Coronary artery (tissue), 2 donors: ENCODE measurements around the gene STPG1.

Experiments used
- DNase-seq: peaks from one replicate; pipeline ENCODE4 v3.0.0-alpha.2; 2017; ENCODE audit warnings: low spot score
- H3K27ac ChIP-seq, 2 donors: fragments of 200-600 bp; sonication (generic); one replicate each; pipeline ENCODE4 v1.5.1; 2016 to 2019
- H3K4me3 ChIP-seq: fragments of 200-600 bp; sonication (generic); 2 replicates; pipeline ENCODE4 v1.5.1; 2016; ENCODE audit warnings: mild to moderate bottlenecking, moderate library complexity
- TF ChIP-seq, protein P1 (sequence below): fragments of 200-600 bp; sonication (generic); IDR thresholded peaks from one replicate; pipeline ENCODE4 v1.5.1; 2019; ENCODE audit warnings: antibody characterized with exemption

The STPG1 gene

GRCh38 chr1:24325587-24326449 lies 87.8 kb downstream of the STPG1 start:
- TF ChIP-seq, protein P1, sequence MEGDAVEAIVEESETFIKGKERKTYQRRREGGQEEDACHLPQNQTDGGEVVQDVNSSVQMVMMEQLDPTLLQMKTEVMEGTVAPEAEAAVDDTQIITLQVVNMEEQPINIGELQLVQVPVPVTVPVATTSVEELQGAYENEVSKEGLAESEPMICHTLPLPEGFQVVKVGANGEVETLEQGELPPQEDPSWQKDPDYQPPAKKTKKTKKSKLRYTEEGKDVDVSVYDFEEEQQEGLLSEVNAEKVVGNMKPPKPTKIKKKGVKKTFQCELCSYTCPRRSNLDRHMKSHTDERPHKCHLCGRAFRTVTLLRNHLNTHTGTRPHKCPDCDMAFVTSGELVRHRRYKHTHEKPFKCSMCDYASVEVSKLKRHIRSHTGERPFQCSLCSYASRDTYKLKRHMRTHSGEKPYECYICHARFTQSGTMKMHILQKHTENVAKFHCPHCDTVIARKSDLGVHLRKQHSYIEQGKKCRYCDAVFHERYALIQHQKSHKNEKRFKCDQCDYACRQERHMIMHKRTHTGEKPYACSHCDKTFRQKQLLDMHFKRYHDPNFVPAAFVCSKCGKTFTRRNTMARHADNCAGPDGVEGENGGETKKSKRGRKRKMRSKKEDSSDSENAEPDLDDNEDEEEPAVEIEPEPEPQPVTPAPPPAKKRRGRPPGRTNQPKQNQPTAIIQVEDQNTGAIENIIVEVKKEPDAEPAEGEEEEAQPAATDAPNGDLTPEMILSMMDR = no peak
- Histone ChIP-seq H3K4me3 (no peak overlapping the region), H3K27ac (no peak overlapping the region)
- DNase-seq = no peak

GRCh38 chr1:24324903-24325302 lies 88.7 kb downstream of the STPG1 start:
- TF ChIP-seq, protein P1 = no peak
- no peak overlapping the region for H3K4me3 ChIP-seq

DNA sequence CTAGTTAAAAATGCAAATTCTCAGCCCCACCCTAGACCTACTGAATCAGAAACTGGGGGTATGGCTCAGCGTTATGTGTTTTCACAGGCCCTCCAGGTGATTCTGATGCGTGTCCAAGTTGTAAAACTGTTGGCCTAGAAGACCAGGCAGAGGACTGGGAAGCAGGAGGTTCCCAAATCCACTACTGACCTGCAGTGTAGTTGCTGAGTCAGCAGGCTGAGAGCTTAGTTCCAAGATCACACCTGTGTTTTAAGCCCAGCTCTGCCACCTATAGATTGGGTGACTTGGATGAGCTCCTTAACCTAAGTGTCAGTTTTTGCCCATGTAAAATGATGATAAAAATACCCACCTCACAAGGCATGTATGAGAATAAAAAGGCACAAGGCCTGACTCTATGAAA lies 90.3 kb downstream of the STPG1 start:
- Histone ChIP-seq H3K4me3 (no peak overlapping the region), H3K27ac (no peak overlapping the region)
- TF ChIP-seq, protein P1 = no peak

More at GRCh38 chr1:24324903-24325302, 88.7 kb downstream of the STPG1 start:
- DNase-seq = no peak
- H3K27ac ChIP-seq = no peak overlapping the region

DNA sequence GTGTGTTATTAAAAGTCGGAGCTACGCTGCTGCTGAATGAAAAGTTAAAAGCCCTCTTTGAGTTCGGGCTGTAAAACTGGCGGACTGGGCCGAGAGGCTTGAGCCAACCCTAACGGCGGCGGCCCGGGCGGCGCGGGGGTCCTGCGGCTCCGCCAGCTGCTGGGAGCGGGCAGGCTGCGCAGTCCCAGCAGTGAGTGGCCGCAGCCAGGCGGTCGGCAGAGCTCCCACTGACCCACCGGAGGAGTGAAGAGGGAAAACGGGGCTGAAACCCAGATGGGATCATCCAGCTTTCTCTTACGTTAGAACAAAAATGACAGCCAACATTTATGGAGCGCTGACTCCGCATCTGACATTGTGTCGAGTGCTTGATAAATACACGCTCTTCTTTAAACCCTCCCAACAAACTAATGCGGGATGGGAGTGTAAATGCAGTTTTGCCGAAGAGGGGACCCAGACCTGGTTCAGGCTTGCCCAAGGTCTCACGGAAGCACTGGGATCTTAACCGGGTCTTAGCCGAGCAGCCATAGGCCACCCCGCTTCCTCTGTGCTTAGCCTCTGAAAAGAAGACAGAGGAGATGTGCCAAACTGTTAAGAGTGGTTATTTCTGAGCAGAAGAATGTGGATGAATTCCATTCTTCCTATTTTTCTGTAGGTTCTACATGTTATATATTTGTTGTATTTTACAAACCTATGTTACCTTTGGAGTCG lies 91.0 kb downstream of the STPG1 start:
- DNase-seq = no peak
- peak overlapping the region; percentile 72 for H3K4me3 ChIP-seq
- peak overlapping the region in 1 of 2 donors; percentile 29 for H3K27ac ChIP-seq
- TF ChIP-seq, protein P1 = no peak

More for the DNA sequence above, 90.3 kb downstream of the STPG1 start:
- no peak for DNase-seq

DNA sequence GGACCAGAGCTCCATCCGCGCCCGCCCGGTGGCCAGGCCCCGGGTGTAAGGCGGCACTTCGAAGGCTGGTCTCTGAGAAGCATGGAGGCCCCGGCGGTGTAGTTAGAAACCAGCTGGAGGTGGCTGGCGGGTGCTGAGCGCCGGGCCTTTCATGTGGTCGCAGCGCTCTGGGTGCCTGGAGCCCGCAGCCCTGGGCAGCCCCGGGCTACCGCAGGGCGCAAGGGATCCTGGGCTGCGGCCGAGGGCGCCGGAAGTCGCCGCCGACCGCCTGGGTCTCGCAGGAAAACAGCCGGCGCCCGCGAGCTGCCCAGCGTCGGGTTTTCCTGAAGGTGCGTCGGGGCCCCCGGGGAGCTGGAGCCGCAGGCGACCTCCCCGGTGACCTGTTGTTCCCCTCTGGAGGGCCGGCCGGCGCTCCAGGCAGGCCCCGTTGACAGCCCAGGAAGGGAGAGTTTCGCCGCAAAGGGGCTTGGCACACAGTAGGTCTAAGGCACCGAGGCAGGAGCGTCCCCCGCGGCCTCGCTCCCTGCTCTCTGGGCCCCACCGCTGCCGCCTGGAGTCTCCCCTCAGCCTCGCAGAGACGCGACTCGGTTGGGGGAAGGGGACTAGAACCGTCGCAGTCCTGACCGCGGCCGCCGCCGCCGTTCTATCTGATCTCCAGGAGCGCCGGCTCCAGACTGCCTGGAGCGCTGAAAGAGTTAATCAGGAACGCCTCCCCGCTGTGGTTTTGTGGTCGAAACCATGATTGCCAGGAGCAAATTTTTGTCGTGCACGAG lies 91.7 kb downstream of the STPG1 start:
- Histone ChIP-seq H3K27ac (peak overlapping the region in 1 of 2 donors; percentile 29), H3K4me3 (peak overlapping the region; percentile 72)
- TF ChIP-seq, protein P1 = no peak
- DNase-seq = no peak

GRCh38 chr1:24321126-24321525 lies 92.5 kb downstream of the STPG1 start:
- TF ChIP-seq, protein P1 = no peak
- DNase-seq = no peak
- Histone ChIP-seq H3K4me3 (peak overlapping the region; percentile 72), H3K27ac (no peak overlapping the region)
